HUES6 (cell line): ENCODE data around the gene TEX38.

Source experiments
- H3K27ac ChIP-seq: 2 replicates; pipeline ENCODE4 v1.7.0; 2013; ENCODE audit warnings: low read depth, mild to moderate bottlenecking, low read length, inconsistent platforms
- H3K27me3 ChIP-seq: 2 replicates; pipeline ENCODE4 v1.6.1; 2013; ENCODE audit warnings: low read length; ENCODE audit not compliant: control insufficient read depth, insufficient read depth
- H3K36me3 ChIP-seq: 2 replicates; pipeline ENCODE4 v1.6.1; 2013; ENCODE audit warnings: low read length; ENCODE audit not compliant: control insufficient read depth, insufficient read depth
- H3K4me1 ChIP-seq: 2 replicates; pipeline ENCODE4 v1.6.1; 2013; ENCODE audit warnings: low read length; ENCODE audit not compliant: control insufficient read depth, insufficient read depth
- H3K4me3 ChIP-seq: 2 replicates; pipeline ENCODE4 v1.5.1; 2013; ENCODE audit warnings: low read depth, low read length
- H3K9ac ChIP-seq: one replicate; pipeline ENCODE4 v1.6.1; 2013; ENCODE audit warnings: mild to moderate bottlenecking, low read length
- H3K9me3 ChIP-seq: 2 replicates; pipeline ENCODE4 v1.6.1; 2013; ENCODE audit warnings: low read depth, low read length; ENCODE audit not compliant: control insufficient read depth, insufficient read depth

Gene TEX38

GRCh38 chr1:46671554-46671953 lies at the start of gene TEX38:
TEX38 (plus strand) TSS chr1:46671854; CDS start chr1:46671935, 81 bp downstream.
- Histone ChIP-seq H3K27ac (no peak within 1 kb of the TSS), H3K9me3 (no peaks in the 10 kb centered on the region), H3K36me3 (peaks cover 9% of the 10 kb centered on the region), H3K9ac (no peak within 1 kb of the TSS), H3K4me1 (peaks cover 23% of the 10 kb centered on the region), H3K4me3 (no peak within 1 kb of the TSS), H3K27me3 (no peaks in the 10 kb centered on the region)

- peaks cover 6% of the 10 kb centered on the region; the same call in 1 of the 2 replicates for H3K4me1 ChIP-seq
- no peak overlapping the region for H3K27ac ChIP-seq
- no peaks in the 10 kb centered on the region for H3K9me3 ChIP-seq
- H3K36me3 ChIP-seq: no peaks in the 10 kb centered on the region
- no peak overlapping the region for H3K9ac ChIP-seq
- peaks cover 19% of the 10 kb centered on the region for H3K27me3 ChIP-seq
- H3K4me3 ChIP-seq: no peak overlapping the region
These were observed 49.7 kb upstream of the TEX38 start for GRCh38 chr1:46621930-46622329.

- no peaks in the 10 kb centered on the region for H3K36me3 ChIP-seq
- no peak overlapping the region for H3K9ac ChIP-seq
- peaks cover 6% of the 10 kb centered on the region; the same call in 1 of the 2 replicates for H3K4me1 ChIP-seq
- H3K4me3 ChIP-seq: no peak overlapping the region
- no peak overlapping the region for H3K27ac ChIP-seq
- peaks cover 15% of the 10 kb centered on the region for H3K27me3 ChIP-seq
- H3K9me3 ChIP-seq: no peaks in the 10 kb centered on the region
These were observed 49.3 kb upstream of the TEX38 start for GRCh38 chr1:46622344-46622743.

- Histone ChIP-seq H3K27ac (no peak overlapping the region), H3K27me3 (peaks cover 3% of the 10 kb centered on the region), H3K9ac (no peak overlapping the region), H3K9me3 (no peaks in the 10 kb centered on the region), H3K4me3 (no peak overlapping the region), H3K4me1 (peaks cover 6% of the 10 kb centered on the region; the same call in 1 of the 2 replicates), H3K36me3 (no peaks in the 10 kb centered on the region)
These were observed 47.7 kb upstream of the TEX38 start for GRCh38 chr1:46623743-46624644.

GRCh38 chr1:46630719-46631118 lies 40.9 kb upstream of the TEX38 start:
- H3K4me1 ChIP-seq: no peaks in the 10 kb centered on the region
- H3K27me3 ChIP-seq: no peaks in the 10 kb centered on the region
- peaks cover 48% of the 10 kb centered on the region for H3K36me3 ChIP-seq
- no peak overlapping the region for H3K27ac ChIP-seq
- H3K9me3 ChIP-seq: no peaks in the 10 kb centered on the region
- no peak overlapping the region for H3K4me3 ChIP-seq
- no peak overlapping the region for H3K9ac ChIP-seq

- no peak overlapping the region for H3K9ac ChIP-seq
- H3K36me3 ChIP-seq: peaks cover 56% of the 10 kb centered on the region
- H3K4me3 ChIP-seq: no peak overlapping the region
- no peaks in the 10 kb centered on the region for H3K9me3 ChIP-seq
- no peak overlapping the region for H3K27ac ChIP-seq
- no peaks in the 10 kb centered on the region for H3K4me1 ChIP-seq
- H3K27me3 ChIP-seq: no peaks in the 10 kb centered on the region
These were observed 36.4 kb upstream of the TEX38 start for GRCh38 chr1:46635205-46635604.

GRCh38 chr1:46637444-46638083 lies 34.1 kb upstream of the TEX38 start:
- Histone ChIP-seq H3K9me3 (no peaks in the 10 kb centered on the region), H3K27ac (no peak overlapping the region), H3K4me1 (no peaks in the 10 kb centered on the region), H3K27me3 (no peaks in the 10 kb centered on the region), H3K9ac (no peak overlapping the region), H3K36me3 (peaks cover 47% of the 10 kb centered on the region), H3K4me3 (no peak overlapping the region)

GRCh38 chr1:46638921-46639320 lies 32.7 kb upstream of the TEX38 start:
- H3K27ac ChIP-seq: no peak overlapping the region
- no peaks in the 10 kb centered on the region for H3K4me1 ChIP-seq
- H3K27me3 ChIP-seq: no peaks in the 10 kb centered on the region
- no peak overlapping the region for H3K9ac ChIP-seq
- H3K9me3 ChIP-seq: no peaks in the 10 kb centered on the region
- peaks cover 42% of the 10 kb centered on the region for H3K36me3 ChIP-seq
- no peak overlapping the region for H3K4me3 ChIP-seq

GRCh38 chr1:46639547-46639946 lies 32.1 kb upstream of the TEX38 start:
- no peak overlapping the region for H3K27ac ChIP-seq
- no peaks in the 10 kb centered on the region for H3K4me1 ChIP-seq
- no peak overlapping the region for H3K9ac ChIP-seq

GRCh38 chr1:46642115-46642680 lies 29.5 kb upstream of the TEX38 start:
- Histone ChIP-seq H3K9me3 (no peaks in the 10 kb centered on the region), H3K9ac (no peak overlapping the region), H3K27me3 (no peaks in the 10 kb centered on the region), H3K27ac (no peak overlapping the region), H3K36me3 (peaks cover 20% of the 10 kb centered on the region), H3K4me1 (no peaks in the 10 kb centered on the region), H3K4me3 (no peak overlapping the region)

More at GRCh38 chr1:46639547-46639946, 32.1 kb upstream of the TEX38 start:
- H3K36me3 ChIP-seq: peaks cover 36% of the 10 kb centered on the region
- no peaks in the 10 kb centered on the region for H3K9me3 ChIP-seq
- no peak overlapping the region for H3K4me3 ChIP-seq
- no peaks in the 10 kb centered on the region for H3K27me3 ChIP-seq

GRCh38 chr1:46643368-46643775 lies 28.3 kb upstream of the TEX38 start:
- Histone ChIP-seq H3K27ac (no peak overlapping the region), H3K36me3 (peaks cover 27% of the 10 kb centered on the region), H3K27me3 (no peaks in the 10 kb centered on the region), H3K9me3 (no peaks in the 10 kb centered on the region), H3K4me1 (no peaks in the 10 kb centered on the region), H3K9ac (no peak overlapping the region), H3K4me3 (no peak overlapping the region)
